ENCODE measurements around the gene SRP68. TPM values are rescaled to one million over a fixed set of nuclear protein-coding genes. Genes with fewer than 3 reads are reported as not detected.

SRP68 gene
- total RNA-seq, 1 experiment from 2014 or later: 18.4 TPM

DNA sequence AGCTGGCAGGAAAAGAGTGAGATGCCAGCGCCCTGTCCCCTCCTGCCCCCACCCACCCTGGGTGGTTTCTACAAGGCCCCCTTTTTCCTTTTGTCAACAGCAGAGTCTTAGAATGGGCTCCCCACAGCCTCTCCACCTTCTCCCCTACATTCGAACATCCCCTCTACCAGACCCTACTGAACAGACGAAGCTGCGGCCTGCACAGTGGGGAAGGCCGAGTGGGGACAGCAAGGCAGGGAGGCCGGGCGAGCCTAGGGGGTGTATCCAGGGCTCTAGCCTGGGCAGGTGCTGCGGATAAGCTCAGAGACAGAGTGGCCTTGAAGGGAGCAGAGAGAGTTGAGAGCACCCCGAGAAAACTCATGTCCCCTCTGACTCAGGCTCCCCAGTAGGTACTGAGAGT lies 14.1 kb upstream of the SRP68 start:
- no peak overlapping the region for H3K4me2 ChIP-seq (ENCODE audit: low read depth, low read length, poor library complexity, severe bottlenecking)
- no peaks in the 10 kb centered on the region for H3K36me3 ChIP-seq (ENCODE audit: insufficient read depth, low read length)
- no peak overlapping the region for H2AFZ ChIP-seq (ENCODE audit: low read length)
- no peak overlapping the region for H3K27ac ChIP-seq (ENCODE audit: low read length)
- H3K79me2 ChIP-seq (ENCODE audit: low read length): no peaks in the 10 kb centered on the region
- H4K20me1 ChIP-seq (ENCODE audit: insufficient read depth, low read depth, low read length): peaks cover 3% of the 10 kb centered on the region; the same call in 1 of the 2 replicates
- no peak overlapping the region for H3K4me3 ChIP-seq (ENCODE audit: low read length)
- no peak overlapping the region for H3K9ac ChIP-seq (ENCODE audit: low read length)
- H3K27me3 ChIP-seq (ENCODE audit: low read length): no peaks in the 10 kb centered on the region
- DNase-seq: no peak
- H3K4me1 ChIP-seq (ENCODE audit: low read length): no peaks in the 10 kb centered on the region
- no peaks in the 10 kb centered on the region for H3K9me2 ChIP-seq (replicated peaks; ENCODE audit: insufficient read depth, low read length)
- no peaks in the 10 kb centered on the region for H3K9me3 ChIP-seq (ENCODE audit: low read length)

DNA sequence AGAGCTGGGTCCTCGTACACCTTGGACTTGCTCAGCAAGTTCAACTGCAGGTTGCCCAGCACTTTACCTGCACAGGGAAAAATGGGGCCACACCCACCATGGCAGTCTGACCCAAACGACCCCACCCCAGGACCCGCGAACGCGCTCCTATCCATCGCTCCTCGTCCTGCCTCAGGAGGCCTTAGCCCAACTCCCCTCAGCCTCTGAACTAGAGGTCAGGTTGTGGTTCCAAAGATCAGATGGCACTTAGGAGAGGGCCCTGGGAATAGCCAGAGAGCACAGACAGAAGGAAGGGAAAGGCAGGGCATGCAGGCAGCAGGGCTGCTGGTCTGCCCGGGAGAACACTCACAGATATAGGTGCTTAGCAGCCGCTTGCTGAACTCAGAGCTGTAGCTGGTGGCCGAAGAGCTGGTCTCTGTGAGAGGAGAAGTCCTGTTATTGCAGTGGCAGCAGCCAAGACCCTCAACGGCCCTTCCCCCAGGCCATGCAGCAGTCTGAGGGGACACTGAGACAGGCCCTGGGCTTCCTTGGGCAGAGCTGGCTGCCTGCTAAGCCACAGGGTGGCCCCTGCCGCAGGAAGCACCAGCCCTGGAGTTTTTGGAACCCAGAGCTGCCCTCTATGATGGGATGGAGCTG lies 13.5 kb upstream of the SRP68 start:
- no peaks in the 10 kb centered on the region for H3K27me3 ChIP-seq (ENCODE audit: low read length)
- DNase-seq: no peak
- no peaks in the 10 kb centered on the region for H3K9me3 ChIP-seq (ENCODE audit: low read length)
- peaks cover 3% of the 10 kb centered on the region; the same call in 1 of the 2 replicates for H4K20me1 ChIP-seq (ENCODE audit: insufficient read depth, low read depth, low read length)
- H3K9ac ChIP-seq (ENCODE audit: low read length): no peak overlapping the region
- H3K4me1 ChIP-seq (ENCODE audit: low read length): peaks cover under 1% of the 10 kb centered on the region; the same call in 1 of the 2 replicates
- no peaks in the 10 kb centered on the region for H3K79me2 ChIP-seq (ENCODE audit: low read length)
- H3K36me3 ChIP-seq (ENCODE audit: insufficient read depth, low read length): no peaks in the 10 kb centered on the region
- H3K9me2 ChIP-seq (replicated peaks; ENCODE audit: insufficient read depth, low read length): no peaks in the 10 kb centered on the region
- no peak overlapping the region for H3K4me2 ChIP-seq (ENCODE audit: low read depth, low read length, poor library complexity, severe bottlenecking)
- no peak overlapping the region for H3K27ac ChIP-seq (ENCODE audit: low read length)
- H3K4me3 ChIP-seq (ENCODE audit: low read length): no peak overlapping the region
- H2AFZ ChIP-seq (ENCODE audit: low read length): no peak overlapping the region

DNA sequence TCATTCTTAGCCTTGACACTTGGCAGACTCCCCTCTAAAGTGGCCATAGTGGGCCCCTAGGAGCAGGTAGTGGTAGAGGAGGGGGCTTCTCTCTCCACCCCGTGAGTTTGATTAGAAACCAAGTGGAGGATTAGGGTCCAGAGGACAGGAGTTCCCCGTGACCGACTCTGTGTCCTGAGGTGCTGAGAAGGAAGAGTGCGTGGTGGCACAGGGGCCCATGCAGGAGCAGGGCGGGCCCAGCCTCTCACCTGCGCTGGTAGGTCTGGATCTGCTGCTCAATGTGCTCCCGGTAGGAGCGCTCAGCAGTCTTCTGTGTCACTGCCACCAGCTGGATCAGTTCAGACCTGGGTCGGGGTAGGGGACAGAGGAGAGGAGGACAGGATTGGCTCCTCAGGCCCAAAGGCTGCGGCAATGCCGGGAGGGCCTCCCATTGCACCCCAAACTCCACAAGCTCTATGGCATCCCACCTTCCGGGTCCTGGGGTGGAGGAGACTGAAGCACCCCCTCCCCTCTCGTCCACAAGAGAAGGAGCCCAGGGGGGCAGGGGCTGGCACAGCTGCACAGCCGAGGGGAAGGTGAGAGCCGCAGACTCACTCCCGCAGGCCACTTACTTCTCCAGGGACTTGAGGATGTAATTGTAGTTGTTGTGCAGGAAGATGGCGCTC lies 12.9 kb upstream of the SRP68 start:
- Histone ChIP-seq H3K27ac (ENCODE audit: low read length) (no peak overlapping the region), H3K9me3 (ENCODE audit: low read length) (no peaks in the 10 kb centered on the region), H3K4me2 (ENCODE audit: low read depth, low read length, poor library complexity, severe bottlenecking) (no peak overlapping the region), H3K4me3 (ENCODE audit: low read length) (no peak overlapping the region), H3K4me1 (ENCODE audit: low read length) (peaks cover 7% of the 10 kb centered on the region), H4K20me1 (ENCODE audit: insufficient read depth, low read depth, low read length) (peaks cover 8% of the 10 kb centered on the region; the same call in 1 of the 2 replicates), H3K36me3 (ENCODE audit: insufficient read depth, low read length) (no peaks in the 10 kb centered on the region), H3K9ac (ENCODE audit: low read length) (no peak overlapping the region), H3K9me2 (replicated peaks; ENCODE audit: insufficient read depth, low read length) (no peaks in the 10 kb centered on the region), H3K79me2 (ENCODE audit: low read length) (no peaks in the 10 kb centered on the region), H3K27me3 (ENCODE audit: low read length) (no peaks in the 10 kb centered on the region), H2AFZ (ENCODE audit: low read length) (no peak overlapping the region)
- DNase-seq: no peak

DNA sequence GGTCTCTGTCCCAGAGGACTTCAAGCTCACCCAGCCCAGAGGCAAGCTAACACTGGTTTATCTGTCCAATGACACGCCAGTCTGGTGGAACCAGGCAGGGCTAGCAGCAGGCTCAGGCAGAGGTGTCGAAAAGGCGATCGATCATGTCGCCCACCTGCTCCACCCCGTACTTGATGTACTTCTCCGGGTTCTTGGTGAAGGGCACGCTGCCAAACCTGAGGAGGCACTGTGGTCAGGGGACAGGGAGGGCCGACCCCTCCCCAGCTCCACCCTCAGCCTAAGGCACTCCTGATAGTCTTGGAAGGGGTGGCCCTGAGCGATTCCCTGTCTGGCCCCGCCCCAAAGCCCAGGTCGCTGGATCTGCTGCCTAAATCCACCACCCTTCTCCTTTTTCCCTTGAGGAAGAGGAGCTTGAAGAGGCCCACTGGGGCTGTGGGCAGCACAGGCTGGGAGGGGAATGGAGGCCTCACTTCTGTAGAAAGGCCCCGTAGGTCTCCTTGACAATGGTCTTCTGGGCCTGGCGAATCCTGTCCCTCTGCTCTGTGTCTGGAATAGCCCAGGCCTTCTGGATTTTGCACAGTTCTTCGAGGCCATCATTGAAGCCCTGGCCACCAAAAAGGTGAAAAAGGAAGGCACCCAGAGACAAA lies 11.3 kb upstream of the SRP68 start:
- H3K9me3 ChIP-seq (ENCODE audit: low read length): no peaks in the 10 kb centered on the region
- no peaks in the 10 kb centered on the region for H3K79me2 ChIP-seq (ENCODE audit: low read length)
- H3K9ac ChIP-seq (ENCODE audit: low read length): no peak overlapping the region
- peaks cover 14% of the 10 kb centered on the region; the same call in 1 of the 2 replicates for H4K20me1 ChIP-seq (ENCODE audit: insufficient read depth, low read depth, low read length)
- no peaks in the 10 kb centered on the region for H3K9me2 ChIP-seq (replicated peaks; ENCODE audit: insufficient read depth, low read length)
- H3K4me3 ChIP-seq (ENCODE audit: low read length): no peak overlapping the region
- no peak overlapping the region for H3K4me2 ChIP-seq (ENCODE audit: low read depth, low read length, poor library complexity, severe bottlenecking)
- H2AFZ ChIP-seq (ENCODE audit: low read length): no peak overlapping the region
- H3K27ac ChIP-seq (ENCODE audit: low read length): no peak overlapping the region
- H3K4me1 ChIP-seq (ENCODE audit: low read length): peaks cover 11% of the 10 kb centered on the region
- no peaks in the 10 kb centered on the region for H3K36me3 ChIP-seq (ENCODE audit: insufficient read depth, low read length)
- DNase-seq: no peak
- H3K27me3 ChIP-seq (ENCODE audit: low read length): no peaks in the 10 kb centered on the region

DNA sequence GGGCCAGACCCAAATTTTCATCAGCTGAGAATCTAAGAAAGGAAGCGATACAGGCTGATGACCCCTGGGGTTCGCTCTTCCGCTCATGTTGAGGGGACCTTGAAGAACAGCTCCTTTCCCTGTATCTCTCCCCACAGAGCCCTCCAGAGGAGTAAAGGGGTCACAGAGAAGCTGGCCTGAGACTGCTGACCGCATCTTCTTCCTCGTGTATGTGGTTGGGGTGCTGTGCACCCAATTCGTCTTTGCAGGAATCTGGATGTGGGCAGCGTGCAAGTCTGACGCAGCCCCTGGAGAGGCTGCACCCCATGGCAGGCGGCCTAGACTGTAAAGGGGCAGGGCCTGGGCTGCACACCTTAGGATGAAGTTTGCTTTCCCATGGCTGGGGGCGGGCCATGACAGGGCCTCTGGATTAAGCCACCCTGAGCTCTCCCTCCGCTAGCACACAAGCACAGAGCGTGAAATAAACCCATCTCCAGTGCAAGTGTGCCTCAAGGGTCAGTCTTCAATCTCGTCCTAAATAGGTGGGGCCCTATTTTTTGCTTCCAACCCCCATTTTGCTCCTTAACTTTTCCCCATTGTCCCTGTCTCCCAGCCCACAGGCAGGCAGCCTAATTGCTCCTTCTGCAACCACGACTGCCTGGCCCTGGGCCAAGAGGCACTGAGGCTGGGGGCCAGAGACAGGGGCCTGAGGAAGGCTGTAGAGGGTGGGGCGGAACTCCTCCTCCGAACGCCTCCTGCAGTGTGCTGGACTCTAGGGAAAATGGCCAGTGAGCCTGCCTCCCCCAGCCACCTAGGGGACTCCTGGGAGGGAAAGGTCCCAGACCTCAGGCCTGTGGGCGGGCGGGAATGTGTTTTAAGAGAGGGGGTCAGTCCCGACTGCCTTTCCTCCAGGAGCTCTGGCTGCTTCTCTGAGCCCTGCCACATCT lies 10.3 kb upstream of the SRP68 start:
- peaks cover 11% of the 10 kb centered on the region for H3K4me1 ChIP-seq (ENCODE audit: low read length)

DNA sequence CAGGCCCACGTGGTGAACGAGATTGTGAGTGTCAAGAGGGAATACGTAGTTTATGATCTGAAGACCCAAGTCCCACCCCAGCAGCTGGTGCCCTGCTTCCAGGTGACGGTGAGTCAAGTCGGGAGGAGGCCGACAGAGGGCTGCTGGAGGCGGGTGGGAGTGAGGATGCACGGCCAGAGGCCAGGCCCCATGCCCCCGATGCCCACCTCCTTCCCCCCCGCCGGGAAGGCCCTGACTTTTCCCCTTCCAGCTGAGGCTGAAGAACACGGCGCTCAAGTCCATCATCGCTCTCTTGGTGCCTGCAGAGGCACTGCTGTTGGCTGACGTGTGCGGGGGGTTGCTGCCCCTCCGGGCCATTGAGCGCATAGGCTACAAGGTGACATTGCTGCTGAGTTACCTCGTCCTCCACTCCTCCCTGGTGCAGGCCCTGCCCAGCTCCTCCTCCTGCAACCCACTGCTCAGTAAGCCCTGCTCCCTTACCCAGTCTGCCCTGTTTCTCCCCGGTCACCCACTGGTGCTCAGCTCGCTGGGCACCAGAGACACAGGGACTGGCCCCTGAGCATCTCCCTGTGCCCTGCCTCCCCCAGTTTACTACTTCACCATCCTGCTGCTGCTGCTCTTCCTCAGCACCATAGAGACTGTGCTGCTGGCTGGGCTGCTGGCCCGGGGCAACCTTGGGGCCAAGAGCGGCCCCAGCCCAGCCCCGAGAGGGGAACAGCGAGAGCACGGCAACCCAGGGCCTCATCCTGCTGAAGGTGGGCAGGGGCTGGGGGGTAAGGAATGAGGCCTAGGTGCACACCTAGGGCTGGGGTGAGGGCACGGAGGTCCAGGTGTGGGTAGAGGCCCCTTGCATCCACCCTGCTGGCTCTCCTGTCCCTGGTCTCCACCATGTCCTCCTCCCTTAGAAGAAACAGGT lies 9.2 kb upstream of the SRP68 start:
- Histone ChIP-seq H3K4me3 (ENCODE audit: low read length) (no peak overlapping the region), H2AFZ (ENCODE audit: low read length) (no peak overlapping the region), H3K4me2 (ENCODE audit: low read depth, low read length, poor library complexity, severe bottlenecking) (no peak overlapping the region), H3K27ac (ENCODE audit: low read length) (no peak overlapping the region), H3K36me3 (ENCODE audit: insufficient read depth, low read length) (no peaks in the 10 kb centered on the region), H3K9ac (ENCODE audit: low read length) (no peak overlapping the region), H3K9me3 (ENCODE audit: low read length) (no peaks in the 10 kb centered on the region), H3K27me3 (ENCODE audit: low read length) (no peaks in the 10 kb centered on the region), H3K9me2 (replicated peaks; ENCODE audit: insufficient read depth, low read length) (no peaks in the 10 kb centered on the region), H3K79me2 (ENCODE audit: low read length) (no peaks in the 10 kb centered on the region), H4K20me1 (ENCODE audit: insufficient read depth, low read depth, low read length) (peaks cover 14% of the 10 kb centered on the region; the same call in 1 of the 2 replicates), H3K4me1 (ENCODE audit: low read length) (peaks cover 11% of the 10 kb centered on the region)
- DNase-seq: no peak

More for the DNA sequence above, 10.3 kb upstream of the SRP68 start:
- no peak overlapping the region for H3K4me2 ChIP-seq (ENCODE audit: low read depth, low read length, poor library complexity, severe bottlenecking)
- H3K27me3 ChIP-seq (ENCODE audit: low read length): no peaks in the 10 kb centered on the region
- H3K36me3 ChIP-seq (ENCODE audit: insufficient read depth, low read length): no peaks in the 10 kb centered on the region
- no peaks in the 10 kb centered on the region for H3K9me2 ChIP-seq (replicated peaks; ENCODE audit: insufficient read depth, low read length)
- peaks cover 14% of the 10 kb centered on the region; the same call in 1 of the 2 replicates for H4K20me1 ChIP-seq (ENCODE audit: insufficient read depth, low read depth, low read length)
- DNase-seq: no peak
- H3K9me3 ChIP-seq (ENCODE audit: low read length): no peaks in the 10 kb centered on the region
- H2AFZ ChIP-seq (ENCODE audit: low read length): no peak overlapping the region
- no peaks in the 10 kb centered on the region for H3K79me2 ChIP-seq (ENCODE audit: low read length)
- no peak overlapping the region for H3K4me3 ChIP-seq (ENCODE audit: low read length)
- no peak overlapping the region for H3K27ac ChIP-seq (ENCODE audit: low read length)
- no peak overlapping the region for H3K9ac ChIP-seq (ENCODE audit: low read length)

DNA sequence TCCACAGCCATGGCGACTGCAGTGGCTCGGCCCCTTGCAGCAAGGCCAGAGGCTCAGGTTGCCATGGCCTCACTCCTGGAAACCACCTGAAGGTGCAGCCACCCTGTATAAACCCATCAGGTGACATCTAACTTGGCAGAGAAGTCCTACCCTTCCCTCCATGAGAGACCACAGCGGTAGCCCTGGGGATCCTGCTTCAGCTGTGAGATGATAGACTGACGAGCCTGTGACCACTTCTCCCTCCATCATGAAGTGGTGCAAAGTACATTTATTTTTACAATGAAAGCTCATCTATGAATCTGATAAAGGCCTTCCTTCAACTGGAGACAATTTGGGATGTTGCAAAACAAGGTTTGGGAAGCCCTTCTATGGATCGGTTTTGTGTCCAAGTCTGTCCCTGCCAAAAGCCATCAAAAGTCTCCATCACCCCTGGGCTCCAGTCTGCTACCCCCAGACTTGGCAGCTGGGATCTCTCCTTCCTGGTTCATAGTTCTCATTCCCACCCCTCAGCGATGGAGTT lies 8.5 kb upstream of the SRP68 start:
- Histone ChIP-seq H3K9me3 (ENCODE audit: low read length) (no peaks in the 10 kb centered on the region), H2AFZ (ENCODE audit: low read length) (no peak overlapping the region), H3K27ac (ENCODE audit: low read length) (no peak overlapping the region), H3K79me2 (ENCODE audit: low read length) (no peaks in the 10 kb centered on the region), H3K27me3 (ENCODE audit: low read length) (no peaks in the 10 kb centered on the region), H3K4me2 (ENCODE audit: low read depth, low read length, poor library complexity, severe bottlenecking) (no peak overlapping the region), H3K9me2 (replicated peaks; ENCODE audit: insufficient read depth, low read length) (no peaks in the 10 kb centered on the region), H4K20me1 (ENCODE audit: insufficient read depth, low read depth, low read length) (peaks cover 14% of the 10 kb centered on the region; the same call in 1 of the 2 replicates), H3K36me3 (ENCODE audit: insufficient read depth, low read length) (no peaks in the 10 kb centered on the region), H3K9ac (ENCODE audit: low read length) (no peak overlapping the region), H3K4me3 (ENCODE audit: low read length) (no peak overlapping the region), H3K4me1 (ENCODE audit: low read length) (peaks cover 11% of the 10 kb centered on the region)
- DNase-seq: peak; percentile 55

All from Karpas-422 (cell line).